H1 (cell line): Measurements from ENCODE around the gene ADPRH. TPM values are rescaled to one million over a fixed set of nuclear protein-coding genes. Genes with fewer than 3 reads are reported as not detected.

ENCODE experiments used
- CTCF ChIA-PET: fragments of 300-600 bp; sonication (Branson Sonifier 250); formaldehyde crosslinking; loops from one replicate; lab custom pipeline; 2021; ENCODE audit not compliant: partially characterized antibody; lab: Charles Lee
- POLR2A ChIA-PET: fragments of 300-600 bp; sonication (Branson Sonifier 250); formaldehyde crosslinking; loops from one replicate; lab custom pipeline; 2021; ENCODE audit warnings: inconsistent platforms; ENCODE audit not compliant: partially characterized antibody; lab: Charles Lee
- DNase-seq, 2 experiments: peaks; one replicate each; pipeline versions ENCODE4 v3.0.0 to v3.0.0-alpha.2; 2010 to 2022; ENCODE audit warnings: low spot score in 2 of 2, low read depth in 1 of 2, mixed read lengths in 1 of 2
- FAIRE-seq: peaks from 2 replicates; lab custom pipeline; 2011; peaks lifted over from hg19 to GRCh38; lab: Jason Lieb, UNC
- H2AFZ ChIP-seq: 2 replicates; pipeline ENCODE4 v1.8.1; 2012; ENCODE audit warnings: low read length, inconsistent platforms
- H2AK5ac ChIP-seq: 2 replicates; pipeline ENCODE4 v1.6.1; 2013; ENCODE audit warnings: low read depth, low read length
- H2BK120ac ChIP-seq: replicated peaks from 2 replicates; pipeline ENCODE3; 2013; ENCODE audit warnings: low read depth, low read length, inconsistent platforms
- H2BK12ac ChIP-seq: 2 replicates; pipeline ENCODE4 v1.6.1; 2013; ENCODE audit warnings: low read depth, low read length
- H2BK15ac ChIP-seq: 2 replicates; pipeline ENCODE4 v1.6.1; 2013; ENCODE audit warnings: low read length
- H2BK20ac ChIP-seq: 2 replicates; pipeline ENCODE4 v1.6.1; 2013; ENCODE audit warnings: low read length
- H2BK5ac ChIP-seq: 2 replicates; pipeline ENCODE4 v1.6.1; 2013; ENCODE audit warnings: low read depth, low read length
- H3K14ac ChIP-seq: 2 replicates; pipeline ENCODE4 v1.6.1; 2013; ENCODE audit warnings: inconsistent platforms; ENCODE audit not compliant: insufficient read length
- H3K18ac ChIP-seq: 2 replicates; pipeline ENCODE4 v1.6.1; 2013; ENCODE audit warnings: low read length; ENCODE audit errors: extremely low read depth
- H3K23ac ChIP-seq: 2 replicates; pipeline ENCODE4 v1.6.1; 2013; ENCODE audit warnings: inconsistent platforms; ENCODE audit not compliant: insufficient read length
- H3K23me2 ChIP-seq: 2 replicates; pipeline ENCODE4 v1.6.1; 2013; ENCODE audit warnings: low read depth, low read length
- H3K27ac ChIP-seq: 2 replicates; pipeline ENCODE4 v1.6.1; 2011; ENCODE audit warnings: low read depth, low read length, inconsistent platforms
- H3K27me3 ChIP-seq, 4 experiments: replicated peaks in 1 of 4; 1 replicate in 1 of 4; 2 replicates in 3 of 4; pipeline versions ENCODE4 v1.6.1 to v1.8.1; 2011 to 2013; ENCODE audit warnings: low read length in 3 of 4, mild to moderate bottlenecking in 3 of 4, inconsistent platforms in 2 of 4, mixed read lengths in 2 of 4, moderate library complexity in 1 of 4; ENCODE audit not compliant: control insufficient read depth in 3 of 4, insufficient read depth in 3 of 4; ENCODE audit errors: extremely low read depth in 1 of 4
- H3K36me3 ChIP-seq, 4 experiments: 2 replicates each; pipeline versions ENCODE4 v1.6.1 to v1.8.1; 2011 to 2013; ENCODE audit warnings: mild to moderate bottlenecking in 4 of 4, low read length in 3 of 4, moderate library complexity in 2 of 4, control low read depth in 1 of 4, inconsistent platforms in 1 of 4; ENCODE audit not compliant: insufficient read depth in 4 of 4, control insufficient read depth in 2 of 4
- H3K4ac ChIP-seq: replicated peaks from 2 replicates; pipeline ENCODE3; 2013; ENCODE audit warnings: low read length, low read depth, mixed read lengths, inconsistent platforms; ENCODE audit not compliant: insufficient read length
- H3K4me1 ChIP-seq, 4 experiments: replicated peaks in 1 of 4; 1 replicate in 1 of 4; 2 replicates in 3 of 4; pipeline versions ENCODE4 v1.6.1 to v1.8.1; 2011 to 2013; ENCODE audit warnings: low read length in 3 of 4, inconsistent platforms in 2 of 4, mixed read lengths in 1 of 4; ENCODE audit not compliant: insufficient read depth in 4 of 4, control insufficient read depth in 3 of 4
- H3K4me2 ChIP-seq, 2 experiments: 2 replicates each; pipeline versions ENCODE4 v1.6.1 to v1.8.1; 2011 to 2013; ENCODE audit warnings: low read depth in 2 of 2, low read length in 2 of 2, control low read depth in 1 of 2, inconsistent platforms in 1 of 2, mild to moderate bottlenecking in 1 of 2; ENCODE audit not compliant: insufficient read depth in 1 of 2
- H3K4me3 ChIP-seq, 4 experiments: fragments of 200-600, 300-600 bp in 1 of 4; sonication (generic), shearing (Covaris generic), sonication (Bioruptor Twin) in 1 of 4; 2 replicates each; pipeline versions ENCODE4 v1.5.1 to v1.8.1; 2011 to 2016; ENCODE audit warnings: low read length in 4 of 4, low read depth in 3 of 4, control low read depth in 2 of 4, inconsistent platforms in 2 of 4, mild to moderate bottlenecking in 2 of 4, mixed read lengths in 1 of 4, moderate library complexity in 1 of 4; ENCODE audit not compliant: insufficient read depth in 2 of 4; ENCODE audit errors: extremely low read depth in 1 of 4
- H3K56ac ChIP-seq: replicated peaks from 2 replicates; pipeline ENCODE3; 2013; ENCODE audit warnings: low read depth, mild to moderate bottlenecking, mixed read lengths, low read length, inconsistent platforms; ENCODE audit not compliant: insufficient read length
- H3K79me1 ChIP-seq: 2 replicates; pipeline ENCODE4 v1.6.1; 2013; ENCODE audit warnings: low read depth, low read length, control low read depth
- H3K79me2 ChIP-seq, 2 experiments: 2 replicates each; pipeline versions ENCODE4 v1.6.1 to v1.8.1; 2012 to 2013; ENCODE audit warnings: low read length in 2 of 2, mild to moderate bottlenecking in 2 of 2, inconsistent platforms in 1 of 2; ENCODE audit not compliant: insufficient read depth in 2 of 2, control insufficient read depth in 1 of 2
- H3K9ac ChIP-seq, 4 experiments: replicated peaks in 1 of 4; 1 replicate in 1 of 4; 2 replicates in 3 of 4; pipeline versions ENCODE4 v1.6.1 to v1.8.1; 2011 to 2013; ENCODE audit warnings: low read depth in 3 of 4, low read length in 3 of 4, control low read depth in 2 of 4, mild to moderate bottlenecking in 2 of 4, moderate library complexity in 2 of 4, inconsistent platforms in 1 of 4; ENCODE audit errors: extremely low read depth in 1 of 4
- H3K9me3 ChIP-seq, 2 experiments: 2 replicates each; pipeline versions ENCODE4 v1.6.1 to v1.8.1; 2012 to 2013; ENCODE audit warnings: mild to moderate bottlenecking in 2 of 2, moderate library complexity in 2 of 2, control low read depth in 1 of 2, inconsistent platforms in 1 of 2, low read depth in 1 of 2, low read length in 1 of 2, mixed read lengths in 1 of 2; ENCODE audit not compliant: insufficient read depth in 2 of 2
- H4K20me1 ChIP-seq, 2 experiments: replicated peaks in 1 of 2; 2 replicates each; pipeline versions ENCODE3 to v1.8.1; 2011 to 2013; ENCODE audit warnings: inconsistent platforms in 2 of 2, low read length in 2 of 2, mild to moderate bottlenecking in 1 of 2; ENCODE audit not compliant: insufficient read depth in 2 of 2, control insufficient read depth in 1 of 2
- H4K5ac ChIP-seq: 2 replicates; pipeline ENCODE4 v1.6.1; 2013; ENCODE audit warnings: low read length, low read depth, mixed read lengths, inconsistent platforms; ENCODE audit not compliant: insufficient read length
- H4K8ac ChIP-seq: 2 replicates; pipeline ENCODE4 v1.8.0; 2013; ENCODE audit warnings: mild to moderate bottlenecking, moderate library complexity, low read length, inconsistent platforms; ENCODE audit not compliant: insufficient read depth; ENCODE audit errors: extremely low read depth
- H4K91ac ChIP-seq: replicated peaks from 2 replicates; pipeline ENCODE3; 2013; ENCODE audit warnings: low read length, mixed read lengths, inconsistent platforms; ENCODE audit not compliant: insufficient read length
- ASH2L ChIP-seq: fragments of 200-600, 300-600 bp; sonication (generic); IDR thresholded peaks from one replicate; pipeline ENCODE4 v1.7.1; 2017; ENCODE audit warnings: low read length
- BCL11A ChIP-seq, 2 experiments: IDR thresholded peaks; one replicate each; pipeline ENCODE4 v1.6.1; 2011; ENCODE audit warnings: low read depth in 2 of 2, low read length in 2 of 2, mild to moderate bottlenecking in 2 of 2
- SP1 ChIP-seq: IDR thresholded peaks from 2 replicates; pipeline ENCODE4 v1.6.1; 2011; ENCODE audit warnings: low read depth, low read length
- WGBS, 2 experiments: shearing (Covaris generic) in 1 of 2; methylation state at CpG; one replicate each; pipeline versions ENCODE4 v1.1.6 to v1.1.7; 2013 to 2015; ENCODE audit warnings: low lambda C conversion rate in 2 of 2, mixed read lengths in 2 of 2, inconsistent platforms in 1 of 2, low coverage in 1 of 2, missing lambda C conversion rate in 1 of 2; ENCODE audit not compliant: insufficient replicate concordance in 2 of 2, insufficient coverage in 1 of 2, insufficient read length in 1 of 2; ENCODE audit errors: extremely low coverage in 1 of 2, missing lambda C conversion rate in 1 of 2; 5-methylcytosine and 5-hydroxymethylcytosine counted together
- polyA plus RNA-seq, 7 experiments: library from polyadenylated mRNA; depleted of rRNA in 3 of 7; stranded (reverse) in 5 of 7; unstranded in 2 of 7; fragments of >200 nt in 5 of 7; fragments of 200-250 nt in 2 of 7; gene quantifications; 1 replicate in 5 of 7; 2 replicates in 1 of 7; 4 replicates in 1 of 7; pipeline versions ENCODE4 v1.2.1 to v1.2.3, GENCODE V29; 2011 to 2013; ENCODE audit warnings: missing spikeins in 2 of 7, mixed read lengths in 2 of 7
- total RNA-seq: library from RNA; stranded (reverse); fragmentation: NEBNext Ultra II Directional; extraction: Animal tissue kit (Norgen Biotek cat#: 25700); gene quantifications from 2 replicates; pipeline ENCODE4 v1.2.1, GENCODE V29; 2021

Gene ADPRH
- total and polyA plus RNA-seq, 2 of the 8 experiments (the other 6 are each of a cell fraction or from before 2014, with no cell fraction given) = 2.6 to 4.2 TPM

- Histone ChIP-seq H3K79me2 (no peaks in the 10 kb centered on the region), H3K4me3 (no peak overlapping the region), H3K27ac (no peak overlapping the region), H2BK5ac (no peak overlapping the region), H4K20me1 (no peaks in the 10 kb centered on the region), H4K5ac (no peak overlapping the region), H2BK12ac (no peak overlapping the region), H2AFZ (no peak overlapping the region), H3K23ac (no peak overlapping the region), H3K56ac (no peak overlapping the region), H3K9ac (no peak overlapping the region), H3K14ac (no peak overlapping the region), H3K4ac (no peak overlapping the region), H2AK5ac (no peak overlapping the region), H4K91ac (no peak overlapping the region), H3K27me3 (no peaks in the 10 kb centered on the region), H3K36me3 (no peaks in the 10 kb centered on the region), H3K4me1 (peaks cover 1 to 9% (median 5%) of the 10 kb centered on the region in 4 experiments; a peak in 4 of 7 replicates), H3K18ac (no peak overlapping the region), H3K4me2 (no peak overlapping the region), H4K8ac (no peak overlapping the region), H2BK15ac (no peak overlapping the region), H3K23me2 (no peaks in the 10 kb centered on the region), H2BK20ac (no peak overlapping the region), H3K9me3 (no peaks in the 10 kb centered on the region), H3K79me1 (no peaks in the 10 kb centered on the region), H2BK120ac (no peak overlapping the region)
- no peak for DNase-seq
- whole genome bisulfite sequencing, 2 experiments = 83% methylated on average over 3 of the region's 3 CpGs; no CpG with 5 or more reads in 1 of the 2 experiments
- TF ChIP-seq SP1 = no peak
- TF ChIP-seq BCL11A (IDR thresholded peaks at IDR 0.05; ENCODE audit: low read depth in 2 of 2, low read length in 2 of 2) = no peak
- TF ChIP-seq ASH2L = no peak
- ChIA-PET CTCF (interaction anchor here (1.4 to 2.9 kb wide), 3 partner anchors 9 to 57 kb away, joined by 3 to 17 read pairs (median 4); no protein-coding TSS in a partner anchor), POLR2A (no interaction called here)
- FAIRE-seq = no peak
These were observed 7.5 kb downstream of the ADPRH start for GRCh38 chr3:119586733-119587172.
